ENCODE results near the gene HEMK1.
A peak's percentile ranks its signal among the peaks of the same experiment; 100 is the strongest.

Gene HEMK1

DNA sequence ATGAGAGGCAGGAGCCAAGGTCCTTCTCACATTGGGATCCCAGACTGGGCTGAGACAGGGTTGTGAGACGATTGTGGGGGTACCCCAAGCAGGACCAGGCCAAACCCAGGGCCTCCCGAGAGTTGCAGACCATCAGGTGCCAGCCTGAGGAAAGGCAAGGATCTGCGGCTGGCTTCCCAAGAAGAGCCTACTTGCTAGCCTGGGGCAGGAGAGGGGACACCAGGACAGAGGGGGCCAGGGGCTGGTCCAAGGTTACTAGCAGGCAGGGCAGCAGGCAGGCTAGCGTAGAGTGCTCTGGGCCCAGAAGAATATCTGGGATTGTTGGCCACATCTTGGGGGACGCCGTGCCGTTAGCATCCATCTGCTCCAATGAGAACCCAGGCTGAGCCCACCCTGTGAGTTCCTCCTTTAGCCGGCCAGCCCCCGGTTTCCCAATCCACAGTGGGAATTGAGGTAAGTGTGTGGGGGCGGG is 41.7 kb downstream of the HEMK1 start:
- H3K4me1 ChIP-seq (ENCODE audit: control insufficient read depth, insufficient read depth, low read length, unreplicated experiment): peaks cover 7% of the 10 kb centered on the region
- peaks cover 2% of the 10 kb centered on the region for H3K79me2 ChIP-seq (ENCODE audit: control insufficient read depth, insufficient read depth, low read length, unreplicated experiment)
- H3K36me3 ChIP-seq (ENCODE audit: insufficient read depth, low read length): no peaks in the 10 kb centered on the region
- H2AFZ ChIP-seq (ENCODE audit: low read length, unreplicated experiment): peak overlapping the region; percentile 79
- no peak overlapping the region for H3K27ac ChIP-seq (ENCODE audit: low read depth, low read length)
- peak overlapping the region; percentile 85 for H3K4me3 ChIP-seq (ENCODE audit: low read depth, low read length)
- no peaks in the 10 kb centered on the region for H3K27me3 ChIP-seq (ENCODE audit: insufficient read depth, low read length)

DNA sequence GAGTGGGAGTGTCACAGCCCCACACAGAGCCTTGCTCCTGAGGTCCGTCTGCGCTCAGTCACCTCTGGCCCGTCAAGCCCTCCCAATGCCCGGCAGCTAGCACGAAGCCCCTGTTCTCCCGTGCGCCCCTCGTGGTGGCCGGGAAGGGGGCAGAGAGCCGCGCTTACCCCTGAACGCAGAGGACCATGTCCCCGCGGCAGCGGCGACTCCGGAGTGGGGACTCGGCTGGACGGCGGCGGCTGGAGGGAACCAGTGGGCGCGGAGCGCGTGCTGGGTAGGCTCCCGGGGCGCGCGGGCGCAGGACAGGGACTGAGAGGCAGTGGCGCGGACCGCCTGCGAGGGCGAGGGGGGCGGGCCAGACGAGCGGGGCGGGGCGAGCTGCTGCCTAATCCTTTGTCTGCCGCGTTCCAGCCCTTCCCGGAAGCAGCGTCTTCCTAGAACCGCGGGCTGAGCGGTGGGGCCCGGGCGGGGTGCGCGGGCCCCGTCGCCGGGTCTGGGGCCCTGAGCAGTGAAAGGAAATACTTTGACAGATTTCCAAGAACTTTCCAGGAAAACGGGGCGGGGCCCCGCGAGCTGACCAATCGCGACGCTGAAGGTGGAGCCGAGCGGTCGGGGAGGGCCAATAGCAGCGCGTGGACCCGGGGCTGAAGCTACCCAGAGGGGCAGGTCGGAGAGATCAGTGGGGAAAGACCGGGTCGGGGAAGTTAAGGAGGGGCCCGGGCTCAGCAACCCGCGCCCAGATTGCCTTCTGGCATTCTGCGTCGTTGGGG is 42.3 kb downstream of the HEMK1 start, which contains the start of gene CISH:
Gene CISH, minus strand, starts transcription at position 311 of the 770 bp plus-strand sequence. Its CDS starts 124 bp downstream, at position 187.
- Histone ChIP-seq H3K4me1 (ENCODE audit: control insufficient read depth, insufficient read depth, low read length, unreplicated experiment) (peaks cover 10% of the 10 kb centered on the region), H3K79me2 (ENCODE audit: control insufficient read depth, insufficient read depth, low read length, unreplicated experiment) (peaks cover 2% of the 10 kb centered on the region), H3K27me3 (ENCODE audit: insufficient read depth, low read length) (no peaks in the 10 kb centered on the region), H3K4me3 (ENCODE audit: low read depth, low read length) (peak within 1 kb of the TSS; percentile 85), H3K27ac (ENCODE audit: low read depth, low read length) (no peak within 1 kb of the TSS), H2AFZ (ENCODE audit: low read length, unreplicated experiment) (peak within 1 kb of the TSS; percentile 79), H3K36me3 (ENCODE audit: insufficient read depth, low read length) (no peaks in the 10 kb centered on the region)

DNA sequence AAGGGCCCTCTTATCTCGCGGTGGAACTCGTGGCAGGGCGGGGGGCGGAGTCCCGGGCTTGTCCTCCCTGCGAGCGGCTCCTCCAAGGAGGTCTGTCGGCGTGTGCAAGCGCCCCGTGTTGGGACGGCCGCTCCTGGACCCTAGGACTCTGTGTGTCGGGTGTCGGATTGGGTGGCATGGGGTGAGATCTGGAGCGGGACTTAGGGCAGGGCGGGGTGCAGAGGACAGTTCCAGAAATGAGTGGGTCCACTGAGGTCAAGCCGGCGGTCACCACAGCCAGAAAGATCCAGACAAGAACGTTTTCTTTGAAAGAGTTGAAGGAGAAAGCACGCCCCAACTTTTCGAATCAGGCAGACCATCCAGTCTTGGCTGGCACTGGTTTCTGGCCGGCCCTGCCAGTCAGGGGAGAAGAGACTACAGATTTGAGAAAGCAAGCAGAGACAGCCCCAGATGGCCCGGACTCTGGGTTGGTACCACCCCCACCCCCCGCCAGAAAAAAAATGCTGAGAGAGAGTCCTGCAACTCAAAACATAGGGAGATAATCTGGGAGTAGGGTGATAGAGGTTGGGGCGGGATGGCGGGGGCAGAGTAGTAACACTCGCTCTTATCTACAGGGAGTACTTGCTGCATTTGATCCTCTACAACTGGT is 43.0 kb downstream of the HEMK1 start:
- no peak overlapping the region for H3K27ac ChIP-seq (ENCODE audit: low read depth, low read length)
- H2AFZ ChIP-seq (ENCODE audit: low read length, unreplicated experiment): no peak overlapping the region
- H3K36me3 ChIP-seq (ENCODE audit: insufficient read depth, low read length): no peaks in the 10 kb centered on the region
- H3K79me2 ChIP-seq (ENCODE audit: control insufficient read depth, insufficient read depth, low read length, unreplicated experiment): peaks cover 5% of the 10 kb centered on the region
- H3K27me3 ChIP-seq (ENCODE audit: insufficient read depth, low read length): no peaks in the 10 kb centered on the region
- peak overlapping the region; percentile 85 for H3K4me3 ChIP-seq (ENCODE audit: low read depth, low read length)
- peaks cover 10% of the 10 kb centered on the region for H3K4me1 ChIP-seq (ENCODE audit: control insufficient read depth, insufficient read depth, low read length, unreplicated experiment)

DNA sequence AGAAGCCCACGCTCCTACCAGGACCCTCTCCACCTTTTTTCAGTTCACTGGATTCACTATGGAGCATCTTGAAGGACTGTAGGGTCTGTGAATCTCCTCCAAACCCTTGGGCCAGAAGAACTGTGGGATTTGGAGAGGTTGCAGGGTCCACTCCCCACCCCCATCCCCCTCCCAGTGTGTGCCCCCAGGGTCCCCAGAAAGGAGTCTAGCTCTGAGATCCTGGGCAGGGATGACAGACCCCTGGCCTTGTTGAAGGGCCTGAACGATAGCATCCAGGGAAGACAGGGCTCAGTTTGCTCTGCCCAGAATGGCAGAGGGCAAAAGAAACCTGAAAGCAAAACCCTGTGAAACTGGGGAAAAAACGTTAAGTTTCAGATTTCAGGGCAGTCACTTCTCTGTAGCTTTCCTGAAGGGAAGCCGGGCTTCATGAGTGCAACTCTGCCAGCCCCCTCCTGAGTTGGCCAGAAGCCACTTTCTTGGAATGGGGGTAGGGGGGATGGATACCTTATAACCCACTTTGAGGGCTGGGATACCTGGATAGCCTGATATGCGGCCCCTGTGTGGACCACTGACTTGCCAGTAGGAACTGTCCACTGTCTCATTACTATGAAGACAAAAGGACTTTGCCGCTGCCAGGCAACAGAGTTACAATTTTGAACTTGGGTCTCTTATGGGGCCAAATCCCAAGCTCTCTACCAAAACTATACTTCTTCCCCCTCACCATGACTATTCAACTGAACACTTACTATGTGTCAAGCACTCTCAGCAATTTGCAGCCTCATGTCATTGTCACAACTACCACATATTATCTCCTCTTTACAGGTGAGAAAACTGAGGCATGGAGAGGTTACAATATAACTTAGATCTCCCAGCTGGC is 43.9 kb downstream of the HEMK1 start:
- Histone ChIP-seq H3K79me2 (ENCODE audit: control insufficient read depth, insufficient read depth, low read length, unreplicated experiment) (peaks cover 13% of the 10 kb centered on the region), H2AFZ (ENCODE audit: low read length, unreplicated experiment) (no peak overlapping the region), H3K4me3 (ENCODE audit: low read depth, low read length) (no peak overlapping the region), H3K27ac (ENCODE audit: low read depth, low read length) (no peak overlapping the region), H3K4me1 (ENCODE audit: control insufficient read depth, insufficient read depth, low read length, unreplicated experiment) (peaks cover 14% of the 10 kb centered on the region), H3K27me3 (ENCODE audit: insufficient read depth, low read length) (no peaks in the 10 kb centered on the region), H3K36me3 (ENCODE audit: insufficient read depth, low read length) (no peaks in the 10 kb centered on the region)

DNA sequence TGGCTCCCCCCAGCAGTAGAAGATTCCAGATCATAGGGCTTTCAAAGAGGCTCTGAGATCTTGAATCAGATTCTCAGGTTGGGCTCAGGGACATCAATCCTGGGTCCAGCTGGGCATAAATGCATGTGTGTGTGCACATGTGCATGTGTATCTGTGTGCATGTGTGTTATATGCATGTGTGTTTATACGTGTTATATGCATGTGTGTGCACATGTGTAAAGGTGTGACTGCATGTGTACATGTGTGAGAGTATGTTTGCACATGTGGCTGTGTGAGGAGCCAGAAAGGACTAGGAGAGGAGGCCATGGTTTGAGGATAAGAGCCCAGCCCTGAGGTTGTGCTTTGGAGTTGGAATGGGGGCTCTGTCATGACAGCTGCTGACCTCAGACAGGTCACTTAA is 45.9 kb downstream of the HEMK1 start:
- no peak overlapping the region for H2AFZ ChIP-seq (ENCODE audit: low read length, unreplicated experiment)
- H3K4me3 ChIP-seq (ENCODE audit: low read depth, low read length): no peak overlapping the region
- H3K36me3 ChIP-seq (ENCODE audit: insufficient read depth, low read length): no peaks in the 10 kb centered on the region
- peaks cover 26% of the 10 kb centered on the region for H3K4me1 ChIP-seq (ENCODE audit: control insufficient read depth, insufficient read depth, low read length, unreplicated experiment)
- H3K27me3 ChIP-seq (ENCODE audit: insufficient read depth, low read length): no peaks in the 10 kb centered on the region
- no peak overlapping the region for H3K27ac ChIP-seq (ENCODE audit: low read depth, low read length)
- peaks cover 30% of the 10 kb centered on the region for H3K79me2 ChIP-seq (ENCODE audit: control insufficient read depth, insufficient read depth, low read length, unreplicated experiment)

DNA sequence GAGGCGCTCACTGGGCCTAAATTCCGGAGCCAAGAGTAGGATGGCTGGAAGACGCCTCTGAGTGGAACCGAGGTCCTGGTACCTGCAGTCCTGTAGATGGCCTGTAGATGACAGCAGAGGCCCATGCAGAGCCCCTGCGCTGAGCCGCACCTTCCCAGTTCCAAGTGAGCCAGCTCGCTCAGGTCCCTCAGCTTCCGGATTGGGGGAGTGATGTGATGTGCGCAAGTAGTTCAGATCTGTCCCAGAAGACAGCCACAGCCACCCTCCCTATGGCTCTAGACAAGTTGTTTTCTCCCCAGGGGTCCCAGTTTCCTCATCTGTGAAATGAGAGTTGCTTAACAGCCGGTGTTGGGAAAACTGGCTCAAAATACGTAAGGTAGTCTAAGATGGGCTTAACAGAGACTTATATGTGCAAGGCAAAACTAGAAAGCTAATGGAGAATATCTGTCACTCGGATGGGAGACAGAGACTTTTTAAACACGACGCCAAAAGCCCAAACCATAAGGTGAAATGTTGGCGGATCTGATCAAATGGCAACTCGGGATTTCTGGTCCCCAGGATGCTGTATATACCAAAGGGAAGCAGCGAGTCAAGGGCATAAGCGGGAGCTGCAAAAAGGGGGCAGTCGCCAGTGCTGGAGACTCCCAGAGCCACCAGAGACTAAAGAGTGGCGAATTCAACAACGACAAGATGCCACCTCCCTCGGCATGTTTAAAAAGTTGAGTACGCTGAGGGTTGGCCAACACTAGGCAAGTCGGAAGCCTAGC is 46.9 kb downstream of the HEMK1 start:
- Histone ChIP-seq H3K27me3 (ENCODE audit: insufficient read depth, low read length) (no peaks in the 10 kb centered on the region), H3K36me3 (ENCODE audit: insufficient read depth, low read length) (no peaks in the 10 kb centered on the region), H3K4me3 (ENCODE audit: low read depth, low read length) (peak overlapping the region; percentile 98), H3K27ac (ENCODE audit: low read depth, low read length) (no peak overlapping the region), H3K4me1 (ENCODE audit: control insufficient read depth, insufficient read depth, low read length, unreplicated experiment) (peaks cover 29% of the 10 kb centered on the region), H2AFZ (ENCODE audit: low read length, unreplicated experiment) (peak overlapping the region; percentile 64), H3K79me2 (ENCODE audit: control insufficient read depth, insufficient read depth, low read length, unreplicated experiment) (peaks cover 28% of the 10 kb centered on the region)

DNA sequence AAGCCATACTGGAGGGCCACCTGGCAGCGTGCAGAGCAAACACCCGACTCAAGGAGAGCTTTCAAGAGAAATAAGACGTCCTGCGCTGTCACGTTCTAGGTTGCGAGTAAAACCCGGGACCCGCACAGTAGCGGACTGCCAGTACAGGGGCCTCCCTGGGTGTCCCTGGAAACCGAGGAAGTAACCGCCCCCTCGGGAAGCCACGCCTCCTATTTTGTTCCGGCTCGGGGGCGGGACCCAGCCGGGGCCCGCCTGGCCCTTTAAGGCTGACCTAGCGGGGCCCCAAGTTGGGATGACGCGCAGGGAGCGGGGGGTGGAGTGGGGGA is 47.4 kb downstream of the HEMK1 start:
- H3K36me3 ChIP-seq (ENCODE audit: insufficient read depth, low read length): no peaks in the 10 kb centered on the region
- H3K79me2 ChIP-seq (ENCODE audit: control insufficient read depth, insufficient read depth, low read length, unreplicated experiment): peaks cover 28% of the 10 kb centered on the region
- H2AFZ ChIP-seq (ENCODE audit: low read length, unreplicated experiment): peak overlapping the region; percentile 64
- no peak overlapping the region for H3K27ac ChIP-seq (ENCODE audit: low read depth, low read length)
- no peaks in the 10 kb centered on the region for H3K27me3 ChIP-seq (ENCODE audit: insufficient read depth, low read length)
- peaks cover 30% of the 10 kb centered on the region for H3K4me1 ChIP-seq (ENCODE audit: control insufficient read depth, insufficient read depth, low read length, unreplicated experiment)
- peak overlapping the region; percentile 98 for H3K4me3 ChIP-seq (ENCODE audit: low read depth, low read length)

DNA sequence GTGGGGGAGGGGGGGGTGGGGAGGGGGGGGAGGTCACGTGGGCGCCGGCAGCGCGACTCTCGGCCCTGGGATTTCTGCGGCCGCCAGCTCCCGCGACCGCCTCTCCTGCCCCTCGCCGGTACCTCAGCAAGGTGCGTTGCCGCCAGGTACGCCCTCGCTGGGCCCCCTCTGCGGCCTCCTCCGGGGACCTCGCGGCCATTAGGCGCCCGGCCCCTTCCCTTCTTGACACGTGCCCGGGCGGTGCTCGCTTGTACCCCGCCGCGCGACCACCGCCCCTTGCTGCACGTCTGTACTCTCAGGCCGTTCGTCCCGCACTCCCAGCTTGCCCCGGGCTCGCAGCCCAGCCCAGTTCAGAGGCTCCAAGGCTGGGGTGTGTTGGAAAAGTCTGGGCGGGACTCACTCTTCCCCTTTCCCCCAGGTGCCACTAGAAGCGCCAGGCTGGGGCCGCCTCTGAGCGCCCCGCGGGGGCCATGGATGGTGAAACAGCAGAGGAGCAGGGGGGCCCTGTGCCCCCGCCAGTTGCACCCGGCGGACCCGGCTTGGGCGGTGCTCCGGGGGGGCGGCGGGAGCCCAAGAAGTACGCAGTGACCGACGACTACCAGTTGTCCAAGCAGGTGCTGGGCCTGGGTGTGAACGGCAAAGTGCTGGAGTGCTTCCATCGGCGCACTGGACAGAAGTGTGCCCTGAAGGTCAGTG is 47.9 kb downstream of the HEMK1 start, which contains the start of gene MAPKAPK3:
Gene MAPKAPK3, plus strand, starts transcription at position 56 of the 696 bp plus-strand sequence. Its CDS starts 415 bp downstream, at position 471.
- Histone ChIP-seq H2AFZ (ENCODE audit: low read length, unreplicated experiment) (peak within 1 kb of the TSS; percentile 97), H3K27ac (ENCODE audit: low read depth, low read length) (peak within 1 kb of the TSS; percentile 57; the same call in 1 of the 2 replicates), H3K4me1 (ENCODE audit: control insufficient read depth, insufficient read depth, low read length, unreplicated experiment) (peaks cover 30% of the 10 kb centered on the region), H3K27me3 (ENCODE audit: insufficient read depth, low read length) (no peaks in the 10 kb centered on the region), H3K4me3 (ENCODE audit: low read depth, low read length) (peak within 1 kb of the TSS; percentile 98), H3K79me2 (ENCODE audit: control insufficient read depth, insufficient read depth, low read length, unreplicated experiment) (peaks cover 28% of the 10 kb centered on the region), H3K36me3 (ENCODE audit: insufficient read depth, low read length) (no peaks in the 10 kb centered on the region)

DNA sequence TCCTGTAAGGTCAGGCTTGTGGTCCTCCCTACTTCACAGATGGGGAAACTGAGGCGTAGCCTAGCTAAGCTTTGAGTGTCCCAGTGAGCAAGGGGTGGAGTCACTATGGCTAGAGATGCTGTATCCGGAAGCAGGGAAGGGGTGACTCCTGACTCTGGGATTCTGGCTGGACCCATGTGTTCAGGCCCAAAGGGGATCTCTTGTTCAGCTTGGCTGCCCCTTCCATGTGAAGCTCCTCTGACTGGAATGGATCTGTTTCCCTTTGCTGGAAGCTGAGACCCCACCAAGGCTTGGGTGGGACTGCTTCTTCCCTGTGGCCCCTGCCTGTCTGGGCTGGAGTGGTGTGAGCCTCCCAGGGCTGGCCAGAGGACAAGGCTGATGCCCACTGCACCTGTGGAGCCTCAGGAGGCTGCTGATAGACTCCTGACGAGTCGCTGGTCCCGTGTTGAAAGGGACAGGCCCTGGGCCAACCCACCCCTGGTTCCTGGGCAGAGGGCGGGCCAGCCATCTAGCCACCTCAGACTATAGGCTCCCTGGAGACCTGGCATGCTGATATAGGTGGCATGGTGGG is 48.7 kb downstream of the HEMK1 start:
- peak overlapping the region; percentile 97 for H2AFZ ChIP-seq (ENCODE audit: low read length, unreplicated experiment)

More for the DNA sequence above, 48.7 kb downstream of the HEMK1 start:
- H3K4me1 ChIP-seq (ENCODE audit: control insufficient read depth, insufficient read depth, low read length, unreplicated experiment): peaks cover 30% of the 10 kb centered on the region
- H3K27me3 ChIP-seq (ENCODE audit: insufficient read depth, low read length): no peaks in the 10 kb centered on the region
- no peak overlapping the region for H3K27ac ChIP-seq (ENCODE audit: low read depth, low read length)
- peaks cover 30% of the 10 kb centered on the region for H3K79me2 ChIP-seq (ENCODE audit: control insufficient read depth, insufficient read depth, low read length, unreplicated experiment)
- no peaks in the 10 kb centered on the region for H3K36me3 ChIP-seq (ENCODE audit: insufficient read depth, low read length)
- peak overlapping the region; percentile 98 for H3K4me3 ChIP-seq (ENCODE audit: low read depth, low read length)

Measured in ACC112 (cell line).